Measurements from ENCODE around the gene EPB41L1.
"Not testable (repeated sequence)": the region's sequence is repeated elsewhere in the genome, so short reads cannot be mapped to it uniquely, and the experiment has no call there.

EPB41L1 gene

DNA sequence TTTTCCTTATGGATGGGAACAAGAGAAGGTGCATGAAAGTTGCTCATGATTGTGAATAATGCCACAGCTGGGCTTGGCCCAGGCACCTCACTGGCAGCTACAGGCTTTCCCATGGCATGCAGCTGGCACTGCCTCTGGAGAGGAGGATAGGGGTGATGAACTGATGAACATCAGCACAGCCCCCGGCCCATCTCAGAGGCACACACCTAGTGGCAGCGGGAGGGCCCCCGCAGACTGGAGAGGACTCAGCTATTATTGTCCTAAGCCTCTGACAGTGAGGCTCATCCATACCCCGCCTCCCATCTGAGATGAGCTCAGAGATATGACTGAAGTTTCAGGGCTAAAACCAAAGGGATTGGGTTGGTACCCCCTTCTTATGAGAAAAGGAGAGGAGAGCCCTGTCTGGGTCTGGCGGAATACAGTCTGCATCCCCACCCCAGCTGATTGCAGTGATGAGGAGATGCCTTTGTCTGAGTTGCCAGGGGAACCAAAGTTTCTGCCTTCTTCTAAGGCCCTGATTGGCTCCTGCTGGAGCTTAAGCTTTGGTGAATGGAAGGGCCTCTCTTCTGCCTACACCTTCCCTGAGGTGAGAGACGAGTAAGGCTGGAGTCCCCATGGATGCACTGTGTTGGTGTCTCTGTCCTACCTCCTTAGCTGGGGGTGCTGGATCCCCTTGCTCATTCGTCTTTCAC, 27.6 kb upstream of the EPB41L1 start:
- DNase-seq, result no peak

DNA sequence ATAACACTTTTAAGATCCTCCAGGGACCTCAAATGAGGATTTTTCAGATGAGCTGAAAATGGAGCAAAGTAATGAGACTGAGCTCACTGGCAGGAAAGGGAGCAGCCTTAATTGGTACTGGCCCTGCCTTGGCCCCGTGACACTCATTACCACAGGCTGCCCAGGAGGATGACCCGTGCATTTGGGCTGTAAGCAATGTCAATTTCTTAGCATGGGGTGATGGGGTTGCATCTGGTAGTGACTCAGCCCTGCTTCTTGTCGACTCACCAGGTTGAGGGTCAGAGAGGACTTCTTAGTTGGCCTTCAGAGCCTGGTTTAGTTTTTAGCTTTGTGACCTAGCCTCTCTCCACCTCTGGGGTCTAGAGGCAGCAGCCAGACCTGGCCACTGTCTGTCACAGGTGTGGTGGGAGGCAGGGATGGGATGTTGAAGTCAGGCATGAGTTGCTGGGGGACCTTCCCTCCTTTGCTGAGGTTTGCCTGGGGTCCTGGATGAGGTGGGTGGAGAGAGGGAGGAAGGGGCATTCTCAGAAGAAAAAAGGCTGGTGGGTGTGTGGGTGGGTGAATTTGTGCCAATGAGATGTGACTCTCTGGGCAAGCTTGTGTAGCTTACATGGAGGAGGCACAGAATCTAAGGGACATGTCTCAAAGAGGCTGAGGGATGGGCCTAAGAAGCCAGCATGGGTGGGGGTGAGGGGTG, 25.9 kb upstream of the EPB41L1 start:
- DNase-seq, result no peak

DNA sequence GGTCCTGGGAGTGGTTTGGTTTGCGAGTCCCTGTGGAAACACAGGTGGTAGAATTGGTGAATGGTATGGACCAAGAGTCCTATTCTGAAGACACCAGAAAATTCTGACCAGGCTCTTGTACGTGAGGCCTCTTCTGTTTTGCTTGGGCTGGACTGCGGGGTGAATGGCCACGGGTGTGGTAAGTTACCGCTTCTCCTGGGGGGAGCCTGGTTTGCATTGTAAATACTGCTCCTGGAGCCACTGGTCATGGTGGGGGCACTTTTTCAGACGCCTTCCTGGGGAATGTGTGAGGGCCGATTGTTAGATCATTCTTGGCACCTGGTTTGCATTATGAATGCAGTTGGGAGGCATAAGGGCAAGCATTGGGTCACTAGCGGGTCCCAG, 25.4 kb upstream of the EPB41L1 start:
- no peak for DNase-seq

DNA sequence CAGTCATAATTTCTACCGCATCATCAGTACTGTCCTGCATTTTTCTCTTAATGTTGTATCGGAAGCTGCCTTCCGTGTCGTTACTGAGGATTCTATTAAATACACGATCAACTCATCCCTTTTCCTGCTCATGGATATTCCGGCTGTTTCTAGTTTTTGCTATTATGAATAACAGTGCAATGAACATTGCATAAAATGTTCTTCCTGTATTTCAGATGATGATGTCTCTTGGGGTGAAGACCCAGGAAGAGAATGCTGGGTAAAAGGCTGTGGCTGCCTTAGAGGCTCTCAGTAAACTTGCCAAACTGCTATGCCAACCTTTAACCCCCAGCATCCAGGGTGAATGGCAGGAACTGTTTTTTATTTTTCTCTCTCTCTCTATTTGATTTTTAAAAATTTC, 24.1 kb upstream of the EPB41L1 start:
- DNase-seq, result no peak

DNA sequence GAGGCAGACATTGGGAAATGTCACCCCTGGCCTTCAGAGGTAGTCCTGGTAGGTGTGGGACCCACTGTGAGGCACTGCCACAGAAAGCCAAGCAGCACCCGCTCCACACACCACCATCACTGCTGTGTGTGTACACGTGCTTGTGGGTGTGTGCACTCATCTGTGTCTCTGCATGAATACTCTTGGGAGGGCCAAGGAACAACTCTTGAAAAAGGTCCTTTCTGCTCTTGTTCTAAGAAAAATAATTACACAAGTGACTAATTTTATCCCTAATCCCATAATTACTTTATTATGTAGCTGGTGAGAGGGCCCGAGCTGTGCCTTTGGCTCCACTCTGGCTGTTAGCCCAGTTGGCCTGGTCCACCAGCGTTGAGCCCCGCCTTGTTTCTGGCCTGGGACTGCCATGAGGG, 21.7 kb upstream of the EPB41L1 start:
- DNase-seq, result no peak

DNA sequence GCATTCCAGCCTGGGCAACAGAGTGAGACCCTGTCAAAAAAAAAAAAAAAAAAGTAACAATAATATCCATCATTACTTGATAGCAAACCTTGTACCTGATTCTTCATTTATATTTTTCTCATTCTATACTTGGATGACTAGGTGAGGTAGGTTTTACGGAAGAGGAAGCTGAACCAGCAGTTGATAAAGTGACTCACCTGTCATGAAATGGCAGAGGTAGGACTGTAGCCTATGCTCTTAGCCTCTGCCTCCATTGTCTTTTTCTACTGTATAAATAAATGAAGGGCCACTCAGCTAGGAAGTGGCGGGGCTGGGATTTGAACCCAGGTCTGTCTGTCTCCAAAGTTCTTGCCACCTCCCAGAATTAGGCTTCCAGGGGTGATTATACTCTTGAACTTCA, 20.7 kb upstream of the EPB41L1 start:
- no peak for DNase-seq

DNA sequence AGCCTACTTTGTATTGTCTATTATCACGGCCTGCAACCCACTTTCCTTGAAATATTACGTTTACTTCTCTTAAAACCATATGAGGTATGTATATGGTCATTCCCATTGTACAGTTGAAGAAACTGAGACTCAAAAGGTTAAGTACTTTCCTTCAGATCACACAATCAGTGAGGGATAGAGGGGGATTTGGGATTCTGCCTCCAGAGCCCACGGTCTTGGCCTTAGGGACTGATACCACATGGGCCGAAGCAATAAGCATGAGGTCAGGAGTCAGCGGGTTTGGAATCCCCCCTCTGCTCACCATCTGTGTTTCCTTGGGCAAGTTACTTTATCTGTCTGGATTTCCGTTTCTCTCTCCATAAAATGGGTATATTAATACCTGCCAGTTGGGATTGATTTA, 19.4 kb upstream of the EPB41L1 start:
- DNase-seq, result no peak

DNA sequence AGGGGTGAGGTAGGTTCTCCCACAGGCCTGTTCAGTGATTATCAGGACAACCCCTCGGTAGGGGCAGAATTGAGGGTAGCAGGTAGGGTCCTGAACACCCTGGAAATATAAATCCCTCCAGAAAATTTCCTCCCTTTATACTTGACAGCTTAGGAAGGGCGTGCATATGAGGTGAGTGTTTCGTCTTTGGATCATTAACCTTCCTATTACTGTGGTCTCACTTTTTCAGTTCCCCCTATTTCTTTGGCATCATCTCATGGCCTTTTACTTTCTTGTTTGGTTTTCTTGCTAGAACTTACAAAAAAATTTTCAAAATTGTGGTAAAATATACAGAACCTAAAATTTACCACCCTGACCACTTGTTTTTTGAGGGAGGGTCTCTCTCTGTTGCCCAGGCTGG, 18.7 kb upstream of the EPB41L1 start:
- no peak for DNase-seq

DNA sequence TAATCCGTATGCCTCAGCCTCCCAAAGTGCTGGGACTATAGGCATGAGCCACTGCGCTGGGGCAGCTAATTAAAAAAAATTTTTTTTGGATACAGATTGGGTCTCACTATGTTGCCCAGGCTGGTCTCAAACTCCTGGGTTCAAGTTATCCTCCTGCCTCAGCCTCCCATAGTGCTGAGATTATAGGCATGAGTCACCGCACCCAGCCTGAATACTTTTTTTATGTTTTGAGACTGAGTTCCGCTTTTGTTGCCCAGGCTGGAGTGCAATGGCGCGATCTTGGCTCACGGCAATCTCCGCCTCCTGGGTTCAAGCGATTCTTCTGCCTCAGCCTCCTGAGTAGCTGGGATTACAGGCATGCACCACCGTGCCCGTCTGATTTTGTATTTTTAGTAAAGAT, 17.2 kb upstream of the EPB41L1 start:
- not testable (repeated sequence) for DNase-seq

DNA sequence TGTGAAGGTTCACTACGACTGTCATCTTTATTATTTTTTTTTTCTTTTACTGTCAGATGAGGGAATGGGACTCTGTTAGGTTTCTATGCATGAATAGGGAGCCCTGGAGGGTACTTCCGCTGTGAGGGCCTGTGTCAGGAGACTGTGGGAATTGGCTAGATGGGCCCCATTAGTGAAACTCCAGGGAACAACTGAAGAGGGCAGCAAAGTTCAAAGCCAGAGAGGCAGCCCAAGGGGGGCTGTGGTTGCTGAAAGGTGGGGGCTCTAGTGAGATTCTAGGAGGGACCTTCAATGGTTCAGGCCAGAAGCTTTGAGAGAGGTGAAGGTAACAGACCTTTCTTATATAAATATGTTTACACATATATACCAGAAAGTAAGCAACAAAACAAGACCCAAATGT, 13.2 kb upstream of the EPB41L1 start:
- DNase-seq, result no peak

DNA sequence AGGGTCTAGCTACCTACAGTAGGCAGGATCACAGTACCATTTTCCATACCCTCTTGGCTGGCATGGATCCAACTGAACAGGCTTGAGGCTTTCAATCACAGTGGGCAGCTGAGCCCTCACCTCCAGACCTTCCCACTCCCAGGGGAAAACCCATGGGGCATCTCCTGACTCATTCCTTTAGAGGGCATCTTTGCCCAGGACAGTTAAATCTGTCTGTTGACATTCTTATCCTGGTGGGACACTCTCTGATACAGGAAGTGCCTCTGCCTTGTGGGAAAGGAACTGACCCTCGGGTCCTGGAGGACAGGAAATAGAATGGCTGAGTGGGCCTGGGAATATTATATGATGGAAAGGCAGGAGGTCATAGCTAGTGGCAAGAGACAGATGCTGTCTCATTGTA, 10.2 kb upstream of the EPB41L1 start:
- DNase-seq, result no peak

DNA sequence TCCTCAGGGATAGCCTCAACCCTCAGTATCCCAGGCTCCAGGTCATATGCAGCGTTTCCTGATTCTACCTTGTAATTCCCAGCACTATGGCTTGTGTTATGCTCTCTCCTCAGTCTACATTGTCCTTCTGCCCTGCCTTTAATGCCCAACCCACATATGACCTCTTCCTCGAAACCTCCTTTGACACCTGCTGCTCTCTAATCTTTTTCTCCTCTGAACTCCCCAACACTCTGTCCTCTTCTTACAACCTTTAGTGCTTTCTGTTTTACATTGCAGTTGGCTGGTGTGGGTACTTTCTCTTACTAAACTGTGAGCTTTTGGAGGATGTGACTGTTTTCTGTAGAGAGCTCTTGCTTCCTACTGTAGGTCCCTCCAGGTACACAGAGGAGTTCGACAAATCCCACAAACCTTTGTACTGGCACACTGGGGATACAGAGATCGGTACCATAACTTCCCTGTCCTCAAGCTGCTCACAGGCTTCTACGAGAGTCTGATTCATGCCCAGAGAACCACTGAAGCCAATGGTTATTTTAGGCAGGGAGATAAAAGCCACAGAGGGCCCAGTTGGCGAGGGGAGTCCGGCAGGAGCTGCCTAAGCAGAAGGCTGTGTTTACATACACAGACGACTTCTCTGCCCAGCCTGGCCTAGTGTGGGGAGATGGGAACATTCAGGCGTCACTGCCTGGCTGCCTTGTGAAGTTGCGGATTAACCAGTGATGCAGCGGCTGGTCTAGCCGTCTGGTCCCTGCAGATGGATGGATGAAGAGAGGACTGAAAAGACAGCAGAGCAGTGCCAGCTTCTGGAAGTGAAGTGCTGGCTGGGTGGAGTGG, 8.4 kb upstream of the EPB41L1 start:
- no peak for DNase-seq

DNA sequence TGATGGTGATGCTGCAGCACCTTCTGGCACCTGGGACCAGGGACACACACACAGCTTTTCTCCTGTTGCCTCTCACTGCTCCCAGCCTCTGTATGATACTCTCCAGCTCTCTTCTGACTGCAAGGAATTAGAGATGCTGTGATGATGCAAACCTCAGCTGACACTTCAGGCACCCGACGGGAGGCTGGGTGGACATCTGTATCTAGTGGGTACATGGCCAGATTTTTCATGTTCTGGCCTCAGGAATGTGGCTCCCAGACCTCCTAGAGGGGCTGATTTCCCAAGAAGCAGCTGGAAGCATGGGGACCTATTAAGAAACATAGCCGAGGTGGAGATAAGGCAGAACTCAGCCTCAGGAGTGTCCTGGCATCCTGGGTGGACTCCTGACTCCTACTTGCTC, 6.8 kb upstream of the EPB41L1 start:
- no peak for DNase-seq

DNA sequence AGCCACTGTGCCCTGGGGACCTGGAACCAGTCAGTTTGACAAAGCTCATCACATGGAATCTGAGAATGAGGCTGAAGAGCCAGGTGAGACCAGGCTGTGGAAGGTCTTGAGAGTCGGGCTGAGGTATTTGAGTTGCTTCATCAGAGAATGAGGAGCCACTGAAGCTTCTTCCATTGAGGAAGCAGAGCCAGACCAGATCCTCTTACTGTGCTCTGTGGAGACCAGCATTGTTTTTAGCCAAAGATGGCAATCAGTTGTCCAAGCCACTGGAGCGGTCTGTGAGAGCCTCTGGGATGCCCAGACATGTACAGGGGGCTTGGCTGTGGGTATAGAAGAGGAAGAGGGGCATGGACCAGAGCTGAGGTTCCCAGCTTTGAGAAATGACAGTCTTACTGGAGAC, 6.1 kb upstream of the EPB41L1 start:
- no peak for DNase-seq

DNA sequence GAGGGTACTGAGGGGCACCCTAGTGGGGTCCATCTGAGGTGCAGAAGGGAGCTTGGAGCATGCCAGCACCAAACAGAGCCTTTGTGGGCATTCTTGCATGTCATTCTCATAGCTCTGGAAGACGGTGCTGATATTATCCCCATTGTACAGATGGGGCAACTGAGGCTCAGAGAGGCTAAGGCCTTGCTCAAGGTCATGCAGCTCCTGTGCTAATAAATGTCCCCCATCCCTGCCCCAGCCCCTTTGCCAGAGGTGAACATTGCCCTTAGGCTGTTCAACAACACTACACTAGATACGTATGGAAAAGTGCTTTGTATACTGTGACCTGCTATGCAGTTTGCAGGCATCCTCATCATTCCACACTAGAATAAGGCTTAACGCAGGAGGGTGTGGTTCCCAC, 5.5 kb upstream of the EPB41L1 start:
- DNase-seq, result no peak

DNA sequence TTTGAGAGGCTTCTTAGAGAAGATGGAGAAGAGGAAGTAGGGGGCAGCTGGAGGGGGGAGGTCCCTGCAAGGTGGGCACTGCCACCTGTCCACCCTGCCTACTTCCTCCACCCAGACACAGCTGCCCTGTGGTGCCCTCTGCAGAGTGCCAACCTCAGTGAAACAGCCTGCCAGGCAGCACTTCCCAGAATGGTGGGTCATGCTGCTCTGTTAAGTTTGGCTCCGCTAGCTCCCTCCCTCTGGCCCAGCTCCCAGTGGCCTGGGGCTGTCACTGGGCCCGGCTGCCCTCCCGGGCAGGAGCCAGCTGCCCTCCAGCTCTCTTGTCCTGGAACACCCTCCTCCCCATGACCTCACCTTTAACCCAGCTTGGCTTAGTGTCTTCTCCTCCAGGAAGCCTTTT, 5.1 kb upstream of the EPB41L1 start:
- no peak for DNase-seq

DNA sequence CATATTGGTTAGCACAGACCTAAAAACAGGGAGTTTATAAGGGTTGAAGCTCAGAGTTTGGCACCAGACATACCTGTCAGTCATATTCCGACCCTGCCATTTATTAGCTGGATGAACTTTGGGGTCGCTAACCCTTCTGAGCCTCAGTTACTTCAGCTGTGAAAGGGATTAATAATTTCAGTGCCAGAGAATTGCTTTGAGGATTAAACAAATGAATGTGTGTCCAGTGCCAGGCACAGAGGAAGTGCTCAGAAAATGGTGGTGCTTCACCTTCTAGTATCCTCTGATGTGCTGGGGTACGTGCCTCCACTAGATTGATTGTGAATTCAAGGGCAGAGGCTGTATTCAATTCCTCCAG, 4.1 kb upstream of the EPB41L1 start:
- no peak for DNase-seq

DNA sequence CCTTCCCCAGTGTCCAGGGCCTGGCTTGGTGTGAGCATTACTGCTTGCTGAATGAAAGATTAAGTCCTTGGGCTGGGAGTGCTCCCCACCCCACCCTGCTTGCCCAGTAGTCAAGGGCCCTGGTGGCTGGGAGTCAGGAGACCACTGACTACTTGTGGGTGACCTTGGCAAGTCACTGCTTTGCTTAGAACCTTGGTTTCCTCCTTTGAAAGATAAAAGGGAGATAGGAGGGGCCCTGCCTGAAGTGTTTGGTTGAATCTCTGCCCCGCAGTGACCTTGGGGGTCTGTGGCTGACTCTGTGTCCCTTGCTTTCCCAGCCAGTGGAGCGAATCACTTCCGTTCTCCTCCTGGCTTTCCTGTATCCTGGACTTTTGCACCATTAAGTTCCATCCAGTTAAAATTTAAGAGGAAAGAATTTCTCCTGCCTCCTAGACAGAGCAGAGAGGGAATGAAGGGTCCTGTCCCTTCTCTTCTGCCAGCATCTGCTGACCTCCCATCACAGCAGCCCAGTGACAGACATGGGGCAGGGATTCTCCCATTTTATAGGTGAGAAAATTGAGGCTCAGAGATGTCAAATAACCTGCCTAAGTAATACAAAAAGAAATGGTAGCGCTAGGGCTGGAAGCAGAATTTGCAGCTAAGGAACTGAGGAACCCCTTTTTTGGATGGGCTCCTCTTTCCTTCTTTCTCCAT, 3.5 kb upstream of the EPB41L1 start:
- DNase-seq, result no peak

DNA sequence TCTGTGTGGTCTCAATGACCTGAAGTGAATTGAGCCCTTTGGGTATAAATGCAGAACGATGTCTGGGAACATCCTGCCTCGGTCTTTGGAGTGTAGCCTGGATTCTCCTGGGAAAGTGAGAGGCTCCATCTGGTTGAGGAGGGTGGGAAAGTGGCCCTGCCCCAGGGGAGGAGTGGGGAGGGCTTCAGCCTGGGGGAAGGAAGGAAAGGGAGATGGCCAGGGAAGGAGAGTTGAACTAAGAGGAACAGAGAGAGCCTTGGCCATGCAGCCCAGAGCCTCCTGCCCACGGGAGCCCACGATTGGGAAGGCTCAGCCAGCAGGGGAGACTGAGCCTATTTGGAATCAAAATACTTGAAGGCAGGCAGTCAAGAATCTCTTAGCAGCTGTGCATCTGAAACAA, 2.3 kb upstream of the EPB41L1 start:
- DNase-seq, result no peak

DNA sequence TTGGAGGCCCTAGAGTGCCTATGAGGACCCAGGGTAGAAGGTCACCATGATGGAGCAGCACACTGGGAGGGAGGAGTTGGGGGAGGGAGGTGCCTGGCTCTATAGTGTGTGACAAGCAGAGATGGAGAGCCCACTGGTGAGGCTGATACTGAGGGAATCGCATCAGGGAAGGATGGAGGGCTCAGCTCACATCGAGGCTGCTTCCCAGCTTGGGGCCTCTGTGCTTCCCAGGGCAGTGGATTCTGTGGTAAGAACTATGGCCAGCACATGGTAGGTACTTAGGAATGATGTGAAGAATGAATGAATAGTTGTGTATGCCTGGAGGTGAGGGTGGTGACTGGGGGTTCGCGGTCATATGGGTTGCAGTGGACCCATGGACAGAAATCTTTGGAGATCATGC, 1.3 kb upstream of the EPB41L1 start:
- no peak for DNase-seq

DNA sequence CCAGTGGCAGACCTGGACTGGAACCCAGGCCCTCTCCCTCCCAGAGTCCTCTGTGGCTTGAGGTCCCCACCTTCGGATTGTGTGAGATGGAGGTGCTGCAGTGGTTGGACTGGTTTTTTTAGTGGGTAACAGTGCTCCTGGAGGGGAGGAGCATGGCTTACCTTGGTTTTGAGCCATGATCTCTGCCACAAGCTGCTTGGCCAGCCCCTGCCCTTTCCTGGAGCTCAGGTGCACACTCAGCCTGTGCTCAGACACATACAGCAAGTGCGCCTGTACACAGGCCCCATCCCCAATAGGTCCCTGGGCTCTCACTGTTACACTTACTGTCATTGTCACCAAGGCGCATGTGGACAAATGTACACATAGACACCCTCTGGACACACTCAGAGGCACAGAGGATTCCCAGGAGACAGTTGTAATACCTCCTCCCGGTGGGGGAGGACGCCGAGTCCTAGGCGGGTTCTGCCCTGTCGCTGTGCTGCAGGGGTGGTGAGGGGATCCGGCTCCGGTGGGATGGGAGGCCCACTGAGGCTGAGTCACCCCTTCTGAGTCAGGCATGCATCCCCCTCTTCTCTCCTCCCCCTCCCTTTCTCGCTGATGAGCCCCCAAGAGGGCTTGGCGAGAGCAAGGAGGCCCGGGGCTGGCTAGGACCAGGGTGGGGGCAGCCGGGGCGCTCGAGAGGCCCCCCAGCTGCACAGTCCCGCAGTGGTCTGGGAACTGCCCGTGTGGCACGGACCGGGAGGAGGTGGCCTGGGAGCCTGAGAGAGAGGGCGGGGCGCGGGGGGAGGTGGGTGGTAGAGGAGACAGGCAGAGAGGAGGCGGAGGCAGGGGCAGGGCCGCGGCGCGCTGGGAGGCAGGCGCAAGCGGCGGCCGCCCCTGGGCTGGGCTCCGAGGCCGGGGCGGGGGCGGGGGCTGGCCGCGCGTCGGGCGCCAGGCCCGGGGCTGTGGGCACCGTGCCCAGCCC, 522 bp upstream of the EPB41L1 start:
- DNase-seq, result no peak

DNA sequence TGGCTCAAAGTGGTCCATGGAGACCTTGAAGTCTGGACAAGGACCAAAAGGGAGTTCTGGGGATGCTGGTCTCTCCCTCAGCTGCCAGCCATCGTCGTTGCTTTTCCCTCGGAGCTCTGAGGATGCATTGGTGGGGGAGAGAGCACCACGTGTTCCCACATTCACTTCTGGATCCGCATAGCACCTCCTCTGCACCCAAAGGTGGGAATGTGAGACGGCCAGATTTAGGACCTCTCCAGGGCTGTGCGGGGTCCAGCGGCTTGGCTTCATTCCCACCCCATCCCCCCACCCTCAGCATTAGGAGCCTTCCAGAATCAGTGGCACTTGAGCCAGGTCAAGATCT, 1.1 kb downstream of the EPB41L1 start:
- no peak for DNase-seq

DNA sequence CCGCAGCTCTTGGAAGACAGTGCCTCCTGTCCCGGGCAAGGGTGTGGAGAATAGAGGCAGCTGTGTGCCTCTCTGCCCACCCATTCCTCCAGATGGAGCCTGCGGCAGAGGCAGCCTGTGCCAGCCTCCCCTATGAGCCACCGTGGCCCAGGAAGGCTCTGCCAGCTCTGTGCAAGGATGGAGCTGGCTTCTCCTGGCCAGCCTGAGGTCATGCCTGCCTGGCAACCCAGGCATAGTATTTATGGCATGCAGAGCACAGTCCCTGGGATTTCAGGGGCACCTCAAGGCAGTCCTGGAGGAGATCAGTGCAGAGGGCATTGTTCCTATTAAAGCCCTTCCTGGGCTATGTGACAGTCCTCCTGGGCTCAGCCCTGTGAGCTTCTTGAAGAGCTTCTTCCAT, 1.5 kb downstream of the EPB41L1 start:
- DNase-seq, result no peak

All from CD4-positive, alpha-beta T cell treated with Interleukin-15 for 1 hour (primary cell).